ENCODE measurements around the gene GMDS.

DNA sequence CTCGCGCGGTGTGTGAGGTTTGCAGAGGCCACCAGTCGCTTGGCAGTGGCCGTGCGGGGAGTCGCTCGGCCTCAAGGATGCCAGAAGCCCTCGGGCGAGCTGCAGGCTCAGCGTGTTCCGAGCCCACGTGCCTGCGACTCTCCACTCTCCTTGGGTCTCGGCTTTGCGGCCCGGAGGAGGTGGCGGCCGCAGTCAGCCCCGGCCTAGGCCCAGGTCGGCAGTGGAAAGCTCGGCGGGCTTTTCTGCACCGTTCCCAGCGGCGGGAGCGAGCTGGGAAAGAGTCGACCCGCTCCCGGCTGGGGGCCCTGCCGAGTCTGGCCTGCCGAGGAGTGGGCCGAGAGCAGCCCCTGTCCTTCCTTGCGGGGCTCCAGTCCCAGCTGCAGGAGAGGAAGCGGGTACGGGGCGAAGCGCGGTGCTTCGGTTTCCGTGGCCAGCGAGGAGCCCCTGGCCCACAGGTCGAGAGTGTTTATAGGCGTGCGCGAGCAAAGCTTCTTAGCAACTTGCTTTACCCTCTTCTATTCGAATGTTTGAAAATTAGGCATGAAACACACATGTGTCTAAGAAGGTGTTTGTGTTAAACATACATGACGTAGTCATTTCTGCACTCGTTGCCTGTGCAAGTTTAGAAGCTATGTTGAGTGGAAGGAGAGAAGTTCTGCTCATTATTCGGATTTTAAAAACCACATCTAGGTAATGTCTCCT is 630.1 kb downstream of the GMDS start:
- TF ChIP-seq CTCF (IDR thresholded peaks at IDR 0.05) (no peak), EZH2 (IDR thresholded peaks at IDR 0.05; ENCODE audit: borderline replicate concordance, insufficient read depth, low read depth, low read length, poor library complexity, severe bottlenecking) (no peak)
